ENCODE results near the gene SCGB1D1.

The SCGB1D1 gene

DNA sequence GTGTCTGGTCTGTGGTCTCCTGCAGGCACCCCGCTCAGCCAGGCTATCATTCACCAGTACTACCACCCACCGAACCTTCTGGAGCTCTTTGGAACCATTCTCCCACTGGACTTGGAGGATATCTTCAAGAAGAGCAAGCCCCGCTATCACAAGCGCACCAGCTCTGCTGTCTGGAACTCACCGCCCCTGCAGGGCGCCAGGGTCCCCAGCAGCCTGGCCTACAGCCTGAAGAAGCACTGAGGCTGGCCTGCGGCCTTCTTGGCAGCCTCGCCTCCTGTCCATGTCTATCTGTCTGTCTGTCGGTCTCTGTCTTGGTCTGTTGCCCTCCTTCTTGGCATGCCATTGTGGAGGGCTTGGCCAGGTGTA, 38.3 kb upstream of the SCGB1D1 start:
- no peak for TF ChIP-seq SIN3A (IDR thresholded peaks at IDR 0.05; ENCODE audit: borderline replicate concordance, insufficient read depth, low read length)
- TF ChIP-seq FOXP2 (optimal IDR thresholded peaks at IDR 0.05; ENCODE audit: borderline replicate concordance, extremely low read depth, extremely low read length, insufficient read depth): no peak
- TF ChIP-seq REST (IDR thresholded peaks at IDR 0.05; ENCODE audit: insufficient read depth in 1 of 2, low read depth in 2 of 2, low read length in 2 of 2): no peak
- no peak for TF ChIP-seq TAF1 (IDR thresholded peaks at IDR 0.05; ENCODE audit: borderline replicate concordance, insufficient read depth, low read length)
- TF ChIP-seq POLR2AphosphoS5 (IDR thresholded peaks at IDR 0.05; ENCODE audit: low read depth, low read length): no peak

DNA sequence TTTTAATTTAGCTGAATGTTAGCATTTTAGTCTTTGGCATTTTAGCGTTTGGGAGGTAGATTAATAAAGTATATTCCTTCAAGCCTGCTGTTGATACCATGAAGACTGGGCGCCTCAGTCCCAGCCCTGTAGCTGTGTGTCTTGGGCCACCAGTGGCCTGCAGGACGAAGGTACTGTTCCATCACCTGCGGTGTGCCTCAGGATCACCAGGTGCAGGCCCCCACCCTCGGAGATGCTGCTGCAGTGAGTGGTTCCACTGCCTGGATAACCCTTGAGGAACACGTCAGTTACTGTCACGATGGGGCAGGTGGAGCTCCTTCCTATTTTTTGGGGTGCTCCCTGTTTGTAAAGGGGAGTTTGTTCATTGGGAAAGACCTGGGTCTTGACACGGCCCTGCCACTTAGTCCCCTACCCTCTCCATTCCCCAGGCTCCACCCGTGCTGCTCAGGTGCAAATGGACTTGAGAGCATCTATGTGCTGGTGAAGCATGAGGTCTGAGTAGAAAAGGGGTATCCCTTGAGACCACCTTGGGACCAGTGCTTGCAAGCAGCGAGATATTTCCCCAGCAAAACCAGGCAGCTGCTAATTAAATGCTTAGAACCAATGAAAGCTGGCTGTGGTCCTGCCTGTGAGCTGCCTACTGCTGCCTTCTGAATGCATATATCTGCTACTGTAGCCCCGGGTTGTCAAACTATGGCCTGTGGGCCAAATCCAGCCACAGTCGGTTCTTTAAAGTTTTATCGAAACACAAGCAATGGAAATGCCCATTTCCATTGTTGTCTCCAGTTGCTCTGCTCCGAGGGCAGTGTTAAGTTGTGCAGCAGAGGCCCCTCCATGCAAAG, 37.5 kb upstream of the SCGB1D1 start:
- no peak for TF ChIP-seq REST (IDR thresholded peaks at IDR 0.05; ENCODE audit: insufficient read depth in 1 of 2, low read depth in 2 of 2, low read length in 2 of 2)
- no peak for TF ChIP-seq TAF1 (IDR thresholded peaks at IDR 0.05; ENCODE audit: borderline replicate concordance, insufficient read depth, low read length)
- TF ChIP-seq SIN3A (IDR thresholded peaks at IDR 0.05; ENCODE audit: borderline replicate concordance, insufficient read depth, low read length): no peak

GRCh38 chr11:62153087-62153395, 37.0 kb upstream of the SCGB1D1 start:
- TF ChIP-seq TAF1 (IDR thresholded peaks at IDR 0.05; ENCODE audit: borderline replicate concordance, insufficient read depth, low read length): no peak
- no peak for TF ChIP-seq FOXP2 (optimal IDR thresholded peaks at IDR 0.05; ENCODE audit: borderline replicate concordance, extremely low read depth, extremely low read length, insufficient read depth)
- TF ChIP-seq SIN3A (IDR thresholded peaks at IDR 0.05; ENCODE audit: borderline replicate concordance, insufficient read depth, low read length): no peak

DNA sequence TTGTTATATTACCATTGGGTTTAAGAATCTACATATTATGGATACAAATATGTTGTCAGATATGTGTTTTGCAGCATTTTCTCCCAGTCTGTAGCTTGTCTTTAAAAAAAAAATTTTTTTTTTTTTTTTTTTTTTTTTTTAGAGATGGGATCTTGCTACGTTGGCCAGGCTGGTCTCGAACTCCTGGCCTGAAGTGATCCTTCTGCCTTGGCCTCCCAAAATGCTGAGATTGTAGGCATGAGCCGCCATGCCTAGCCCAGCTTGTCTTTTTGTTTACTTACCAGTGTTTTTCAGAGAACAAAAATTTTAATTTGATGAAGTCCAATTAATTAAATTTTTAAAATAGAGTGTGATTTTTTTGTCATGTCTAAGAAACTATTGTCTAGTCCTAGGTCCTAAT, 36.4 kb upstream of the SCGB1D1 start:
- TF ChIP-seq POLR2AphosphoS5 (IDR thresholded peaks at IDR 0.05; ENCODE audit: low read depth, low read length) (no peak), TAF1 (IDR thresholded peaks at IDR 0.05; ENCODE audit: borderline replicate concordance, insufficient read depth, low read length) (no peak), SIN3A (IDR thresholded peaks at IDR 0.05; ENCODE audit: borderline replicate concordance, insufficient read depth, low read length) (no peak), FOXP2 (optimal IDR thresholded peaks at IDR 0.05; ENCODE audit: borderline replicate concordance, extremely low read depth, extremely low read length, insufficient read depth) (no peak), REST (IDR thresholded peaks at IDR 0.05; ENCODE audit: insufficient read depth in 1 of 2, low read depth in 2 of 2, low read length in 2 of 2) (no peak)

DNA sequence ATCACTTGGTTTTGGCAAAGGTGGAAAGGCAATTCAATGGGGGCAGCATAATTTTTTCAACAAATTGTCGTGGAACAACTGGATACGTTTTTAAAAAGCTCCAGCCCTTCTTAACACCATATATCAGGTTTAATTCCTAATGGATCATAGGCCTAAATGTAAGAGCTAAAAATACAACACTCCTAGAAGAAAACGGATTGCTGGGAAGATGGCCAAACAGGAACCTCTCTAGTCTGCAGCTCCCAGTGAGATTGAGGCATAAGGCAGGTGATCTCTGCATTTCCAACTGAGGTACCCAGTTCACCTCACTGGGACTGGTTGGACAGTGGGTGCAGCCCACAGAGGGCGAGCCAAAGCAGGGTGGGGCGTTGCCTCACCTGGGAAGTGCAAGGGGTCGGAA, 32.4 kb upstream of the SCGB1D1 start:
- no peak for TF ChIP-seq FOXP2 (optimal IDR thresholded peaks at IDR 0.05; ENCODE audit: borderline replicate concordance, extremely low read depth, extremely low read length, insufficient read depth)
- TF ChIP-seq REST (IDR thresholded peaks at IDR 0.05; ENCODE audit: insufficient read depth in 1 of 2, low read depth in 2 of 2, low read length in 2 of 2): no peak
- TF ChIP-seq TAF1 (IDR thresholded peaks at IDR 0.05; ENCODE audit: borderline replicate concordance, insufficient read depth, low read length): no peak
- no peak for TF ChIP-seq POLR2AphosphoS5 (IDR thresholded peaks at IDR 0.05; ENCODE audit: low read depth, low read length)
- no peak for TF ChIP-seq SIN3A (IDR thresholded peaks at IDR 0.05; ENCODE audit: borderline replicate concordance, insufficient read depth, low read length)

All from PFSK-1 (cell line).